K562 (cell line): Measurements from ENCODE around the gene ANAPC16. TPM values are rescaled to one million over a fixed set of nuclear protein-coding genes. Genes with fewer than 3 reads are reported as not detected.

ENCODE experiments used
- CBX8 ChIP-seq: fragments of 200-600 bp; sonication (generic); IDR thresholded peaks from 2 replicates; pipeline ENCODE4 v1.6.1; 2012; ENCODE audit warnings: borderline replicate concordance, mixed run types, low read depth, mild to moderate bottlenecking, moderate library complexity, mixed read lengths, low read length, control low read depth, inconsistent platforms; ENCODE audit not compliant: poor library complexity, severe bottlenecking; ENCODE audit errors: extremely low read depth
- FIP1L1 ChIP-seq: fragments of 200-400 bp; formaldehyde crosslinking; IDR thresholded peaks from 2 replicates; pipeline ENCODE4 v1.6.1; 2018; ENCODE audit warnings: mild to moderate bottlenecking, low read depth, low read length; ENCODE audit not compliant: poor library complexity, severe bottlenecking
- FOXA3 ChIP-seq, 2 experiments: fragments of 450-650 bp in 1 of 2; sonication (generic) in 1 of 2; formaldehyde crosslinking; IDR thresholded peaks in 1 of 2; conservative IDR thresholded peaks in 1 of 2; 2 replicates each; pipeline versions ENCODE4 v1.4.0 to v1.8.0; 2020 to 2022; ENCODE audit warnings: mild to moderate bottlenecking in 2 of 2, missing genetic modification reagents in 1 of 2
- HES1 ChIP-seq: fragments of 450-650 bp; IDR thresholded peaks from 2 replicates; pipeline ENCODE4 v1.6.1; 2016; ENCODE audit warnings: low read depth, mild to moderate bottlenecking, moderate library complexity
- HMBOX1 ChIP-seq: sonication (generic); IDR thresholded peaks from 2 replicates; pipeline ENCODE4 v1.6.1; 2016
- MIER1 ChIP-seq: fragments of 450-650 bp; IDR thresholded peaks from 2 replicates; pipeline ENCODE4 v1.6.1; 2016; ENCODE audit warnings: antibody characterized with exemption, mild to moderate bottlenecking, low read depth
- NR2C1 ChIP-seq, 2 experiments: fragments of 450-650 bp; IDR thresholded peaks; 2 replicates each; pipeline ENCODE4 v1.6.1; 2017; ENCODE audit warnings: mild to moderate bottlenecking in 2 of 2, antibody characterized with exemption in 1 of 2, inconsistent platforms in 1 of 2, missing compliant biosample characterization in 1 of 2, missing genetic modification characterization in 1 of 2
- POLR2A ChIP-seq: fragments of 450-650 bp; conservative IDR thresholded peaks from 2 replicates; pipeline ENCODE4 v1.6.1; 2016
- RFX1 ChIP-seq: fragments of 450-650 bp; IDR thresholded peaks from 2 replicates; pipeline ENCODE4 v1.6.1; 2016; ENCODE audit warnings: mild to moderate bottlenecking, moderate library complexity
- SMAD1 ChIP-seq: fragments of 150-350 bp; IDR thresholded peaks from 2 replicates; pipeline ENCODE4 v1.6.1; 2014; ENCODE audit warnings: low read length, low read depth; ENCODE audit not compliant: partially characterized antibody
- SMARCE1 ChIP-seq: fragments of 450-650 bp; IDR thresholded peaks from 2 replicates; pipeline ENCODE4 v1.7.1; 2016; ENCODE audit warnings: mild to moderate bottlenecking
- SNRNP70 ChIP-seq: fragments of 200-400 bp; formaldehyde crosslinking; optimal IDR thresholded peaks from 2 replicates; pipeline ENCODE3; 2017; ENCODE audit warnings: low read depth, low read length
- SRSF9 ChIP-seq: fragments of 200-400 bp; formaldehyde crosslinking; IDR thresholded peaks from 2 replicates; pipeline ENCODE4 v1.6.1; 2017; ENCODE audit warnings: low read depth, low read length, borderline replicate concordance
- SUPT5H ChIP-seq: fragments of 450-650 bp; IDR thresholded peaks from 2 replicates; pipeline ENCODE4 v1.6.1; 2016
- THAP7 ChIP-seq: fragments of 250-450 bp; sonication (Bioruptor Pico); IDR thresholded peaks from 2 replicates; pipeline ENCODE4 v1.5.0; 2021
- ZNF175 ChIP-seq: fragments of 200-800 bp; sonication (Bioruptor generic); IDR thresholded peaks from 2 replicates; pipeline ENCODE4 v1.6.1; 2016; ENCODE audit warnings: low read depth, mild to moderate bottlenecking, missing genetic modification characterization, missing compliant biosample characterization
- ZNF586 ChIP-seq: fragments of 450-650 bp; formaldehyde crosslinking; conservative IDR thresholded peaks from 2 replicates; pipeline ENCODE4 v1.4.0; 2020; ENCODE audit warnings: mild to moderate bottlenecking, moderate library complexity
- ZNF830 ChIP-seq: fragments of 250-450 bp; sonication (Bioruptor Pico); IDR thresholded peaks from 2 replicates; pipeline ENCODE4 v1.5.0; 2021; ENCODE audit warnings: mild to moderate bottlenecking
- polyA plus RNA-seq, 8 experiments: library from polyadenylated mRNA; depleted of rRNA in 4 of 8; stranded (reverse) in 5 of 8; unstranded in 3 of 8; fragments of >200 nt; fragmentation: Nextera tagmentation in 2 of 8; fragmentation: Illumina TruSeq in 1 of 8; extraction: Ambion mirVana in 2 of 8; extraction: Trizol in 1 of 8; gene quantifications; 2 replicates each; pipeline versions ENCODE4 v1.2.1 to v1.2.3, GENCODE V29; 2011 to 2014; ENCODE audit warnings: inconsistent platforms in 1 of 8, missing spikeins in 1 of 8
- total RNA-seq, 7 experiments: library from RNA; depleted of rRNA in 6 of 7; stranded (reverse); fragments of >200 nt in 6 of 7; fragmentation: Illumina TruSeq in 2 of 7; extraction: Trizol in 2 of 7; gene quantifications; 2 replicates each; pipeline versions ENCODE4 v1.2.1 to v1.2.3, GENCODE V29; 2011 to 2021; ENCODE audit warnings: low replicate concordance in 1 of 7
- TF ChIP-seq, protein P1 (sequence below): fragments of 450-650 bp; IDR thresholded peaks from 2 replicates; pipeline ENCODE4 v1.7.0; 2016; ENCODE audit warnings: borderline replicate concordance
- TF ChIP-seq, protein P2 (sequence below): fragments of 250-450 bp; sonication (Bioruptor Pico); IDR thresholded peaks from 2 replicates; pipeline ENCODE4 v1.5.0; 2021; ENCODE audit warnings: mild to moderate bottlenecking, borderline replicate concordance

Gene ANAPC16
- total and polyA plus RNA-seq, 9 of the 15 experiments (the other 6 are each of a cell fraction or from before 2014, with no cell fraction given) = 42.6 to 208 (median 108) TPM

DNA sequence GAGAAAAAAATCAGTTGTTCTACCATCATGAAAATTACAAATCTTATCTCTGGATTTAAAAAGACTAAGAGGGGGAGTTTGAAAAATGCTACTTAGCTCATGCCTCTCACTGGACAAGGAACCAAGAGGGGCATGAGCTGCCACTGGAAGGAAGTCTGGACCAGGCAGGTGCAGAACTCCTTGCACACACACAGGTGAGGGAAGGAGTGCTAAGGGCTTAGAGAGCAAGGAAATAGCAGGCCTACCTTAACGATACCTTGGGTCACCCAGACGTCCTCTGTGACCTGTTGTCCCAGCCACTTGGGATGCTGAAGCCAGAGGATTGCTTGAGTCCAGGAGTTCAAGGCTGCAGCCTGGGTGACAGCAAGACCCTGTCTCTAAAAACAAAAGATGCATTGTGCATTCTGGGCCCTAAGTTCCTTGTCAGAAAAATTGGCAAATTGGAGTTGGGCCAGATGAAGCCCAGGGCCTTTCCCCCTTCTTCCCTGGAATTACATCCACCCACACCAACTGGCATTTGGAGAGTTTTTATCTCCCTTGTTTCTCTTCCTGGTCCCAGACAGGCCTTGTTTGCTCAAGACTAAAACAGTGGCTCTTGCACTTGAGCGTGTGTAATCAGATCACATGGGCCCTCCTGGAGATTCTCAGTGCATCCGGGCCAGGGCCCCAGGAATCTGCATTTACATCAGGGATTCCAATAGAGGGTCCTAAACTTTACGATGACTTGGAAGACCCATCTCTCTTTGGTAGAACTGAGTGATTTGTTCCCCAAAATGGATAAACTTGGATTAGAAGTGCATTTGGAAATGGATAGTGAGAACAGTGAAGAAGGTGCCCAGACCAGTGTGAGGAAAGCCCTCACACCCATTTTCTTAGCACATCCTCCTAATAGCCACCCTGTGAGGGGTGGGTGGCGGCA is 60.9 kb downstream of the ANAPC16 start (continued):
- 0 out of 2 replicates have a peak, but pooled peaks have one; percentile 6 for TF ChIP-seq ZNF586 (CRISPR knock-in tag)
- peak; percentile 79 for TF ChIP-seq POLR2A
- no peak for TF ChIP-seq SMARCE1
- peak; percentile 96 to 97 for TF ChIP-seq FOXA3 (CRISPR knock-in tag; conservative IDR thresholded peaks at IDR 0.05 in 1 of 2, IDR thresholded peaks at IDR 0.05 in 1 of 2)
- TF ChIP-seq MIER1 = no peak
- no peak for TF ChIP-seq NR2C1 (IDR thresholded peaks at IDR 0.05)
- peak; percentile 31 for TF ChIP-seq NR2C1 (tag; IDR thresholded peaks at IDR 0.05)
- TF ChIP-seq, protein P1, sequence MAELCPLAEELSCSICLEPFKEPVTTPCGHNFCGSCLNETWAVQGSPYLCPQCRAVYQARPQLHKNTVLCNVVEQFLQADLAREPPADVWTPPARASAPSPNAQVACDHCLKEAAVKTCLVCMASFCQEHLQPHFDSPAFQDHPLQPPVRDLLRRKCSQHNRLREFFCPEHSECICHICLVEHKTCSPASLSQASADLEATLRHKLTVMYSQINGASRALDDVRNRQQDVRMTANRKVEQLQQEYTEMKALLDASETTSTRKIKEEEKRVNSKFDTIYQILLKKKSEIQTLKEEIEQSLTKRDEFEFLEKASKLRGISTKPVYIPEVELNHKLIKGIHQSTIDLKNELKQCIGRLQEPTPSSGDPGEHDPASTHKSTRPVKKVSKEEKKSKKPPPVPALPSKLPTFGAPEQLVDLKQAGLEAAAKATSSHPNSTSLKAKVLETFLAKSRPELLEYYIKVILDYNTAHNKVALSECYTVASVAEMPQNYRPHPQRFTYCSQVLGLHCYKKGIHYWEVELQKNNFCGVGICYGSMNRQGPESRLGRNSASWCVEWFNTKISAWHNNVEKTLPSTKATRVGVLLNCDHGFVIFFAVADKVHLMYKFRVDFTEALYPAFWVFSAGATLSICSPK = no peak; the same call in 1 of the 2 replicates
- peak; percentile 91 for TF ChIP-seq ZNF175
- peak; percentile 1 for TF ChIP-seq FIP1L1
- no peak for TF ChIP-seq CBX8
- TF ChIP-seq, protein P2, sequence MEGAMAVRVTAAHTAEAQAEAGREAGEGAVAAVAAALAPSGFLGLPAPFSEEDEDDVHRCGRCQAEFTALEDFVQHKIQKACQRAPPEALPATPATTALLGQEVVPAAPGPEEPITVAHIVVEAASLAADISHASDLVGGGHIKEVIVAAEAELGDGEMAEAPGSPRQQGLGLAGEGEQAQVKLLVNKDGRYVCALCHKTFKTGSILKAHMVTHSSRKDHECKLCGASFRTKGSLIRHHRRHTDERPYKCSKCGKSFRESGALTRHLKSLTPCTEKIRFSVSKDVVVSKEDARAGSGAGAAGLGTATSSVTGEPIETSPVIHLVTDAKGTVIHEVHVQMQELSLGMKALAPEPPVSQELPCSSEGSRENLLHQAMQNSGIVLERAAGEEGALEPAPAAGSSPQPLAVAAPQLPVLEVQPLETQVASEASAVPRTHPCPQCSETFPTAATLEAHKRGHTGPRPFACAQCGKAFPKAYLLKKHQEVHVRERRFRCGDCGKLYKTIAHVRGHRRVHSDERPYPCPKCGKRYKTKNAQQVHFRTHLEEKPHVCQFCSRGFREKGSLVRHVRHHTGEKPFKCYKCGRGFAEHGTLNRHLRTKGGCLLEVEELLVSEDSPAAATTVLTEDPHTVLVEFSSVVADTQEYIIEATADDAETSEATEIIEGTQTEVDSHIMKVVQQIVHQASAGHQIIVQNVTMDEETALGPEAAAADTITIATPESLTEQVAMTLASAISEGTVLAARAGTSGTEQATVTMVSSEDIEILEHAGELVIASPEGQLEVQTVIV (CRISPR knock-in tag) = peak; percentile 7; the same call in 1 of the 2 replicates
- no peak for TF ChIP-seq HES1
- TF ChIP-seq SUPT5H = peak; percentile 88
- no peak for TF ChIP-seq SRSF9
- TF ChIP-seq RFX1 = no peak
- peak; percentile 94 for TF ChIP-seq THAP7
- TF ChIP-seq SMAD1 = peak; percentile 45
- TF ChIP-seq SNRNP70 = no peak
- TF ChIP-seq ZNF830 (CRISPR knock-in tag) = peak; percentile 92; the same call in 1 of the 2 replicates
- no peak for TF ChIP-seq HMBOX1
